GM12878 (cell line): ENCODE data around the gene GABBR1.

Experiments used
- CTCF ChIP-seq, 3 experiments: IDR thresholded peaks in 2 of 3; conservative IDR thresholded peaks in 1 of 3; 2 replicates each; pipeline ENCODE4 v1.5.1; 2011; ENCODE audit warnings: low read depth in 3 of 3, low read length in 3 of 3, mild to moderate bottlenecking in 3 of 3, control low read depth in 2 of 3, moderate library complexity in 2 of 3, inconsistent platforms in 1 of 3, mixed read lengths in 1 of 3; ENCODE audit not compliant: control insufficient read depth in 2 of 3, insufficient read depth in 1 of 3; ENCODE audit errors: extremely low read depth in 1 of 3
- NR2C2 ChIP-seq: IDR thresholded peaks from 2 replicates; pipeline ENCODE4 v1.6.1; 2011; ENCODE audit warnings: borderline replicate concordance, low read depth; ENCODE audit not compliant: control insufficient read depth, insufficient read length

- no peak for TF ChIP-seq NR2C2
- no peak for TF ChIP-seq CTCF (IDR thresholded peaks at IDR 0.05 in 2 of 3, conservative IDR thresholded peaks at IDR 0.05 in 1 of 3; ENCODE audit: control insufficient read depth in 2 of 3, extremely low read depth in 1 of 3, insufficient read depth in 1 of 3, low read depth in 3 of 3, low read length in 3 of 3)
These were observed 41.3 kb downstream of the GABBR1 start for GRCh38 chr6:29591677-29592076.
